Astrocyte (in vitro differentiated cells and primary cell): ENCODE results near the gene DMTF1. TPM values are rescaled to one million over a fixed set of nuclear protein-coding genes. Genes with fewer than 3 reads are reported as not detected.

ENCODE experiments used
- DNase-seq: peaks from one replicate; pipeline ENCODE4 v3.0.0-alpha.2; 2010; ENCODE audit warnings: low read depth
- FAIRE-seq: peaks from 2 replicates; lab custom pipeline; 2011; peaks lifted over from hg19 to GRCh38; lab: Jason Lieb, UNC
- H2AFZ ChIP-seq: 2 replicates; pipeline ENCODE4 v1.6.0; 2012; ENCODE audit warnings: low read depth, low read length, inconsistent platforms
- H3K27ac ChIP-seq: 2 replicates; pipeline ENCODE4 v1.5.1; 2011; ENCODE audit warnings: low read depth, low read length, inconsistent platforms
- H3K27me3 ChIP-seq: 2 replicates; pipeline ENCODE4 v1.6.0; 2011; ENCODE audit warnings: low read length, inconsistent platforms; ENCODE audit not compliant: insufficient read depth
- H3K36me3 ChIP-seq: 2 replicates; pipeline ENCODE4 v1.5.1; 2011; ENCODE audit warnings: low read length, inconsistent platforms; ENCODE audit not compliant: insufficient read depth
- H3K4me1 ChIP-seq: 2 replicates; pipeline ENCODE4 v1.5.1; 2011; ENCODE audit warnings: low read length, inconsistent platforms; ENCODE audit not compliant: insufficient read depth
- H3K4me2 ChIP-seq: 2 replicates; pipeline ENCODE4 v1.6.0; 2012; ENCODE audit warnings: low read length, inconsistent platforms
- H3K4me3 ChIP-seq: 2 replicates; pipeline ENCODE4 v1.5.1; 2011; ENCODE audit warnings: low read depth, mild to moderate bottlenecking, low read length, inconsistent platforms; ENCODE audit not compliant: insufficient read depth
- H3K79me2 ChIP-seq: 2 replicates; pipeline ENCODE4 v1.6.0; 2012; ENCODE audit warnings: mild to moderate bottlenecking, low read length, inconsistent platforms; ENCODE audit not compliant: insufficient read depth
- H3K9ac ChIP-seq: 2 replicates; pipeline ENCODE4 v1.6.0; 2012; ENCODE audit warnings: mild to moderate bottlenecking, low read length, inconsistent platforms
- H3K9me3 ChIP-seq: 2 replicates; pipeline ENCODE4 v1.5.1; 2012; ENCODE audit warnings: low read depth, mild to moderate bottlenecking, low read length, inconsistent platforms; ENCODE audit not compliant: insufficient read depth
- H4K20me1 ChIP-seq: 2 replicates; pipeline ENCODE4 v1.6.0; 2012; ENCODE audit warnings: low read length, inconsistent platforms; ENCODE audit not compliant: insufficient read depth
- H3K27ac Mint-ChIP-seq: one replicate; pipeline ENCODE4 v1.8.0; 2021; ENCODE audit warnings: mild to moderate bottlenecking, mixed read lengths; ENCODE audit not compliant: unreplicated experiment
- H3K27me3 Mint-ChIP-seq: one replicate; pipeline ENCODE4 v1.8.0; 2021; ENCODE audit warnings: low read depth, mixed read lengths; ENCODE audit not compliant: unreplicated experiment
- H3K36me3 Mint-ChIP-seq: one replicate; pipeline ENCODE4 v1.8.0; 2021; ENCODE audit warnings: low read depth, mixed read lengths; ENCODE audit not compliant: unreplicated experiment
- H3K4me1 Mint-ChIP-seq: one replicate; pipeline ENCODE4 v1.8.0; 2021; ENCODE audit warnings: low read depth, mixed read lengths; ENCODE audit not compliant: unreplicated experiment
- H3K4me3 Mint-ChIP-seq: one replicate; pipeline ENCODE4 v1.8.0; 2021; ENCODE audit warnings: mild to moderate bottlenecking, moderate library complexity, mixed read lengths; ENCODE audit not compliant: unreplicated experiment
- H3K9me3 Mint-ChIP-seq: one replicate; pipeline ENCODE4 v1.8.0; 2021; ENCODE audit warnings: mild to moderate bottlenecking, mixed read lengths; ENCODE audit not compliant: unreplicated experiment
- EZH2 ChIP-seq: IDR thresholded peaks from 2 replicates; pipeline ENCODE4 v1.6.1; 2012; ENCODE audit warnings: mild to moderate bottlenecking, low read length, inconsistent platforms; ENCODE audit not compliant: insufficient read depth
- total RNA-seq: library from RNA; stranded (reverse); gene quantifications from 2 replicates; pipeline ENCODE4 v1.2.1, GENCODE V29; 2021
- TF ChIP-seq, protein P1 (sequence below): IDR thresholded peaks from 2 replicates; pipeline ENCODE4 v1.5.1; 2011; ENCODE audit warnings: low read depth, mild to moderate bottlenecking, inconsistent platforms, low read length, moderate library complexity; ENCODE audit not compliant: insufficient read depth

Gene DMTF1
- total RNA-seq, 1 donor from 2014 or later = 89.2 TPM

DNA sequence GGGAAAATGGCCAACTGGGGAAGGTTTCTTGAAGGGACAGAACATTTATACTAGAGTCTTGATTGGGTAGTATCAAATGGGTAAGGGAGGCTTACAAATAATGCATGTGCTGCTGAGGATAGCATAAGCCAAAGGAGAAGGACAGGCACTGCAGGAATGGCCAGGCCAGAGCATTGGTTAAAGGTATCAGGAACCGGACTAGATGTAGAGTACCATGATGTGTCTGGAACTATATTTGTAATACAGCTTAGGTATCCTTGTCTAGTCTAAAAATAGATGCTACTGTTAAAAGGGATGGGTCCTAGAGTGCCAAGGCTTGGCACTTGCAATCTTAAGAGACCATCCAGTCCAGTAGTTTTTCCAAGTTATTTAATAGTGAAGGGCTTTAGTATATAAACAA, 47.0 kb downstream of the DMTF1 start:
- TF ChIP-seq, protein P1, sequence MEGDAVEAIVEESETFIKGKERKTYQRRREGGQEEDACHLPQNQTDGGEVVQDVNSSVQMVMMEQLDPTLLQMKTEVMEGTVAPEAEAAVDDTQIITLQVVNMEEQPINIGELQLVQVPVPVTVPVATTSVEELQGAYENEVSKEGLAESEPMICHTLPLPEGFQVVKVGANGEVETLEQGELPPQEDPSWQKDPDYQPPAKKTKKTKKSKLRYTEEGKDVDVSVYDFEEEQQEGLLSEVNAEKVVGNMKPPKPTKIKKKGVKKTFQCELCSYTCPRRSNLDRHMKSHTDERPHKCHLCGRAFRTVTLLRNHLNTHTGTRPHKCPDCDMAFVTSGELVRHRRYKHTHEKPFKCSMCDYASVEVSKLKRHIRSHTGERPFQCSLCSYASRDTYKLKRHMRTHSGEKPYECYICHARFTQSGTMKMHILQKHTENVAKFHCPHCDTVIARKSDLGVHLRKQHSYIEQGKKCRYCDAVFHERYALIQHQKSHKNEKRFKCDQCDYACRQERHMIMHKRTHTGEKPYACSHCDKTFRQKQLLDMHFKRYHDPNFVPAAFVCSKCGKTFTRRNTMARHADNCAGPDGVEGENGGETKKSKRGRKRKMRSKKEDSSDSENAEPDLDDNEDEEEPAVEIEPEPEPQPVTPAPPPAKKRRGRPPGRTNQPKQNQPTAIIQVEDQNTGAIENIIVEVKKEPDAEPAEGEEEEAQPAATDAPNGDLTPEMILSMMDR = no peak
- no peak for TF ChIP-seq EZH2
- peaks cover 61% of the 10 kb centered on the region for H3K36me3 ChIP-seq

DNA sequence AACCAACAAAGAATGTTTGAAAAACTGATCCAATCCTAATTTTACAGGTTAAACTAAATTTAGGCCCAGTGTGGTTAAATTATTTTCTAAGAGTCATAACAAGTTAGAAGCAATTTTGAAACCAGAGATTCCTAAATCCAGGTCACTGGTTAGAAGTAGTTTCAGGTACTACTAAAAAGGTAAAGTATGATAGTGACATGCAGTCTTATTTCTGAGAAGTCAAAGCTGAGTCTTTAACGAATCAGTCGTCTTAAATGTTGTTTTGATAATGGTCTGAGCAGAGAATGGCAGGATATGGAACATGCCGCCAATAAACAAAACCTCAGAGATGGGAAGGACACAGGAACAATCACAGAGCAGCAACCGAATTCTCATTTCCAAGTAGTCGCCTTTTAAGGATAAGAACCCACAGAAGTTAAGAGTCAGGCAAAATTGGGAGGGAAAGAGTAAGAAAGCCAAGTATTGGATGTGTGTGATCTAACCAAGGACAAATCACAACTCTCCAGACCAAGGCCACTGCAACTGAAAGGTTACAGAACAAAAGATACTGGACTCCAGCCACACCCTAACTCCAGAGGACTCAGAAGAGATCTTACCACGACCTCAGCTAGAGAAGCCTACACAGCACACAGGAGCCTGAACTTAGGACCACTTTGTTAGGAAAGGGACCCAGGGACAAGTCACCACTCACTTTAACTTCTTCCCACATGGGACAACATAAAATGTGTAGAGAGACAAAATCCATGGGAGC, 47.6 kb downstream of the DMTF1 start:
- peaks cover 4% of the 10 kb centered on the region for H3K4me1 Mint-ChIP-seq
- Histone ChIP-seq H3K9ac (no peak overlapping the region), H3K4me2 (no peak overlapping the region), H3K4me1 (no peaks in the 10 kb centered on the region), H2AFZ (no peak overlapping the region), H3K9me3 (peaks cover 3% of the 10 kb centered on the region), H3K27ac (no peak overlapping the region), H3K4me3 (no peak overlapping the region), H3K36me3 (peaks cover 55% of the 10 kb centered on the region), H4K20me1 (peaks cover 44% of the 10 kb centered on the region), H3K79me2 (peaks cover 56% of the 10 kb centered on the region), H3K27me3 (no peaks in the 10 kb centered on the region)
- no peak overlapping the region for H3K4me3 Mint-ChIP-seq
- FAIRE-seq (no peak), DNase-seq (no peak)
- H3K36me3 Mint-ChIP-seq = peaks cover 23% of the 10 kb centered on the region
- peaks cover 9% of the 10 kb centered on the region for H3K9me3 Mint-ChIP-seq
- no peaks in the 10 kb centered on the region for H3K27me3 Mint-ChIP-seq
- H3K27ac Mint-ChIP-seq = peak overlapping the region; percentile 60
- TF ChIP-seq, protein P1 = no peak
- no peak for TF ChIP-seq EZH2

More for the DNA sequence above, 47.0 kb downstream of the DMTF1 start:
- no peaks in the 10 kb centered on the region for H3K27me3 ChIP-seq
- no peak overlapping the region for H3K4me3 Mint-ChIP-seq
- peaks cover 50% of the 10 kb centered on the region for H3K79me2 ChIP-seq
- H3K9me3 ChIP-seq = no peaks in the 10 kb centered on the region
- H4K20me1 ChIP-seq = peaks cover 44% of the 10 kb centered on the region
- H3K27ac ChIP-seq = no peak overlapping the region
- FAIRE-seq (no peak), DNase-seq (no peak)
- no peak overlapping the region for H2AFZ ChIP-seq
- no peaks in the 10 kb centered on the region for H3K4me1 ChIP-seq
- H3K9me3 Mint-ChIP-seq = peaks cover 7% of the 10 kb centered on the region
- H3K4me1 Mint-ChIP-seq = peaks cover 4% of the 10 kb centered on the region
- no peak overlapping the region for H3K4me3 ChIP-seq
- H3K4me2 ChIP-seq = no peak overlapping the region
- H3K9ac ChIP-seq = no peak overlapping the region
- peaks cover 21% of the 10 kb centered on the region for H3K36me3 Mint-ChIP-seq
- no peaks in the 10 kb centered on the region for H3K27me3 Mint-ChIP-seq
- no peak overlapping the region for H3K27ac Mint-ChIP-seq

DNA sequence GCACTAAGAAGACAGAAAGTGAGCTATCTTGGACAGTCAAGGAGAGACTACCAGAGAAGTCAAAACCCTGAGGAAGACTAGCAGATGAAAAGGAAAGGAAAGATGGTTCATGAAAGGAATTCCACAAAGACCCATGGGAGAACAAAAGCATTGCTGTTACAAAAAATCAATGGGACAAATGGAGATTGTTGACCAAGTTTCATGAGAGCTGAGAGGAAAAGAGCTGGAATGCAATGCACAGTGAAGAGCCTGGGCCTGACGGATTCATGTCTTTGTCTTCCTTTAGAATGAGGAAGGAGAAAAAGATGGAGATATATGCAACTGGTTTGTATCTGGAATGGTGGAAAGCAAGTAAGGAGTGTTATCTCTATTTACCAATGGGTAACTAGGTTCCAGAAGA, 50.0 kb downstream of the DMTF1 start:
- Mint-ChIP-seq H3K4me1 (peaks cover 10% of the 10 kb centered on the region), H3K27me3 (no peaks in the 10 kb centered on the region), H3K36me3 (peaks cover 31% of the 10 kb centered on the region), H3K9me3 (peaks cover 18% of the 10 kb centered on the region), H3K27ac (no peak overlapping the region), H3K4me3 (no peak overlapping the region)
- peaks cover 6% of the 10 kb centered on the region for H3K4me1 ChIP-seq
- H3K9ac ChIP-seq = no peak overlapping the region
- H3K4me2 ChIP-seq = no peak overlapping the region
- H3K36me3 ChIP-seq = peaks cover 33% of the 10 kb centered on the region
- no peak overlapping the region for H2AFZ ChIP-seq
- no peak for DNase-seq
- FAIRE-seq = no peak
- peaks cover 5% of the 10 kb centered on the region for H3K9me3 ChIP-seq
- TF ChIP-seq EZH2 = no peak
- TF ChIP-seq, protein P1 = no peak
- H3K79me2 ChIP-seq = peaks cover 62% of the 10 kb centered on the region
- H3K4me3 ChIP-seq = no peak overlapping the region
- peaks cover 52% of the 10 kb centered on the region for H4K20me1 ChIP-seq
- H3K27me3 ChIP-seq = no peaks in the 10 kb centered on the region
- H3K27ac ChIP-seq = no peak overlapping the region
